NB4 (cell line): ENCODE measurements around the gene CEP43.

ENCODE experiments used
- MYC ChIP-seq: IDR thresholded peaks from 2 replicates; pipeline ENCODE4 v1.6.1; 2011; ENCODE audit warnings: low read depth, low read length
- POLR2A ChIP-seq: IDR thresholded peaks from 2 replicates; pipeline ENCODE4 v1.6.1; 2011; ENCODE audit warnings: mild to moderate bottlenecking; ENCODE audit not compliant: insufficient read length; ENCODE audit errors: extremely low read depth
- TF ChIP-seq, protein P1 (sequence below): IDR thresholded peaks from one replicate; pipeline ENCODE4 v1.5.1; 2012; ENCODE audit warnings: low read depth, low read length
- TF ChIP-seq, protein P2 (sequence below): IDR thresholded peaks from 2 replicates; pipeline ENCODE4 v1.6.1; 2011; ENCODE audit warnings: low read depth, low read length

DNA sequence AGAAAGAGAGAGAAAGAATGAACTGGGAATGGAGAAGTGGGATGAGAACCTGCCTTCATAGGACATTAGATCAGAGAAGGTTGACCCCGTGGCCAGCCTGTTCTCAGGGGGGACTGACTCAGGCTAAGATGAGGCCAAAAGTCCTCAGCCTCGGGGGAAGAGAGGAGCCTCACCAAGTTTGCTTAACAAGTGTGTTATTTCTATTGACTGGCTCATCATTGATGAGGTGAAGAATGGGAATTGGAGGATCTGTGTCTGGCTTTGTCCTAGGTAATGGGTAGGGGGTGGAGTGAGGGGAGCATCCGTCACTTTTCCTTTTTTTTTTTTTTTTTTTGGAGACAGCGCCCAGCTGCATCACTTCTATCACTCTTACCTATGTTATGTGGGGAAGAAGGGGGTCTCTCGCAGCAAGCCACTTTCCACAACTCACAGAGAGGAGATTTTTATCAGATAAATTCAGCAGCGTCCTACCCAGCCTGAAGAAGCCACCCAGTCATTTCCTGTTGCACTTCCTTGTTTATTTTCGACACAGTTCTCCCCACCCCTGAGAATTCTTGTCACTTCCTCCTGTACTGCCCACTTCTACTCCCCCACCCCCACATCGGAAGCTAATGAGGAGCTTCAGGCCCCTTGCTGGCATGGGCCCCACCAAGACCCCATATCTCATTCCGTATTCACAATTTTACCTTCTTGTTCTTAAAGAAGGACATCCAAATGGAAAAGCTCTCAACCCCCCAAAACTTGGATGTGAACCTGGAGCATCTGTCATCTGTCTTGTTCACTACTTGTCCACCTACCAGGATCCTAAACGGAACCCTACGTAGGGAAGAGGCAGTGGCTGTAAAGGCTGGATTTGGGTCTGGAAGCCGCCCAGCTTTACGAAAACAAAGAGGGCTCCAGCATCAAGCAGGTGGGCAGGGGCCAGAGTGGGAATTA, 40.0 kb upstream of the CEP43 start:
- TF ChIP-seq, protein P1, sequence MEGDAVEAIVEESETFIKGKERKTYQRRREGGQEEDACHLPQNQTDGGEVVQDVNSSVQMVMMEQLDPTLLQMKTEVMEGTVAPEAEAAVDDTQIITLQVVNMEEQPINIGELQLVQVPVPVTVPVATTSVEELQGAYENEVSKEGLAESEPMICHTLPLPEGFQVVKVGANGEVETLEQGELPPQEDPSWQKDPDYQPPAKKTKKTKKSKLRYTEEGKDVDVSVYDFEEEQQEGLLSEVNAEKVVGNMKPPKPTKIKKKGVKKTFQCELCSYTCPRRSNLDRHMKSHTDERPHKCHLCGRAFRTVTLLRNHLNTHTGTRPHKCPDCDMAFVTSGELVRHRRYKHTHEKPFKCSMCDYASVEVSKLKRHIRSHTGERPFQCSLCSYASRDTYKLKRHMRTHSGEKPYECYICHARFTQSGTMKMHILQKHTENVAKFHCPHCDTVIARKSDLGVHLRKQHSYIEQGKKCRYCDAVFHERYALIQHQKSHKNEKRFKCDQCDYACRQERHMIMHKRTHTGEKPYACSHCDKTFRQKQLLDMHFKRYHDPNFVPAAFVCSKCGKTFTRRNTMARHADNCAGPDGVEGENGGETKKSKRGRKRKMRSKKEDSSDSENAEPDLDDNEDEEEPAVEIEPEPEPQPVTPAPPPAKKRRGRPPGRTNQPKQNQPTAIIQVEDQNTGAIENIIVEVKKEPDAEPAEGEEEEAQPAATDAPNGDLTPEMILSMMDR, result no peak
- TF ChIP-seq, protein P2, sequence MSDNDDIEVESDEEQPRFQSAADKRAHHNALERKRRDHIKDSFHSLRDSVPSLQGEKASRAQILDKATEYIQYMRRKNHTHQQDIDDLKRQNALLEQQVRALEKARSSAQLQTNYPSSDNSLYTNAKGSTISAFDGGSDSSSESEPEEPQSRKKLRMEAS, result 0 out of 2 replicates have a peak, but pooled peaks have one; percentile 26
- TF ChIP-seq POLR2A (no peak), MYC (no peak)
